A204.1 (cell line): Measurements from ENCODE around the gene RNF182.
"Not testable (repeated sequence)": the region's sequence is repeated elsewhere in the genome, so short reads cannot be mapped to it uniquely, and the experiment has no call there.

Experiments used
- FAIRE-seq: peaks from 2 replicates; lab custom pipeline; 2012; peaks lifted over from hg19 to GRCh38; lab: Jason Lieb, UNC

The RNF182 gene

GRCh38 chr6:13972602-13973001 lies 47.9 kb downstream of the RNF182 start:
- not testable (repeated sequence) for FAIRE-seq

GRCh38 chr6:13973422-13973821 lies 48.7 kb downstream of the RNF182 start:
- FAIRE-seq: not testable (repeated sequence)

- FAIRE-seq: no peak
Measured at GRCh38 chr6:13978102-13978640, 53.4 kb downstream of the RNF182 start.

- FAIRE-seq: no peak
Measured at GRCh38 chr6:13978787-13979186, 54.0 kb downstream of the RNF182 start.

- no peak for FAIRE-seq
Measured at GRCh38 chr6:13979284-13980171, 54.8 kb downstream of the RNF182 start.

- FAIRE-seq: no peak
Measured at GRCh38 chr6:13980534-13980933, 55.8 kb downstream of the RNF182 start.

GRCh38 chr6:13985663-13986325 lies 61.0 kb downstream of the RNF182 start:
- FAIRE-seq: no peak

- no peak for FAIRE-seq
Measured at GRCh38 chr6:13986700-13987399, 62.1 kb downstream of the RNF182 start.

- no peak for FAIRE-seq
Measured at GRCh38 chr6:13987400-13987865, 62.7 kb downstream of the RNF182 start.

- no peak for FAIRE-seq
Measured at GRCh38 chr6:13988049-13988738, 63.4 kb downstream of the RNF182 start.

- FAIRE-seq: no peak
Measured at GRCh38 chr6:13988908-13989307, 64.2 kb downstream of the RNF182 start.

GRCh38 chr6:13989496-13990144 lies 64.9 kb downstream of the RNF182 start:
- no peak for FAIRE-seq

GRCh38 chr6:13990796-13991195 lies 66.0 kb downstream of the RNF182 start:
- FAIRE-seq: no peak

- no peak for FAIRE-seq
Measured at GRCh38 chr6:13991393-13991792, 66.6 kb downstream of the RNF182 start.

GRCh38 chr6:13992417-13993055 lies 67.8 kb downstream of the RNF182 start:
- FAIRE-seq: no peak

GRCh38 chr6:13993416-13993815 lies 68.7 kb downstream of the RNF182 start:
- no peak for FAIRE-seq

GRCh38 chr6:13998356-13998755 lies 73.6 kb downstream of the RNF182 start:
- no peak for FAIRE-seq

- FAIRE-seq: no peak
Measured at GRCh38 chr6:14000901-14001300, 76.1 kb downstream of the RNF182 start.

- FAIRE-seq: no peak
Measured at GRCh38 chr6:14001329-14002012, 76.7 kb downstream of the RNF182 start.
